ENCODE measurements around the gene IMMP2L.

Gene IMMP2L

DNA sequence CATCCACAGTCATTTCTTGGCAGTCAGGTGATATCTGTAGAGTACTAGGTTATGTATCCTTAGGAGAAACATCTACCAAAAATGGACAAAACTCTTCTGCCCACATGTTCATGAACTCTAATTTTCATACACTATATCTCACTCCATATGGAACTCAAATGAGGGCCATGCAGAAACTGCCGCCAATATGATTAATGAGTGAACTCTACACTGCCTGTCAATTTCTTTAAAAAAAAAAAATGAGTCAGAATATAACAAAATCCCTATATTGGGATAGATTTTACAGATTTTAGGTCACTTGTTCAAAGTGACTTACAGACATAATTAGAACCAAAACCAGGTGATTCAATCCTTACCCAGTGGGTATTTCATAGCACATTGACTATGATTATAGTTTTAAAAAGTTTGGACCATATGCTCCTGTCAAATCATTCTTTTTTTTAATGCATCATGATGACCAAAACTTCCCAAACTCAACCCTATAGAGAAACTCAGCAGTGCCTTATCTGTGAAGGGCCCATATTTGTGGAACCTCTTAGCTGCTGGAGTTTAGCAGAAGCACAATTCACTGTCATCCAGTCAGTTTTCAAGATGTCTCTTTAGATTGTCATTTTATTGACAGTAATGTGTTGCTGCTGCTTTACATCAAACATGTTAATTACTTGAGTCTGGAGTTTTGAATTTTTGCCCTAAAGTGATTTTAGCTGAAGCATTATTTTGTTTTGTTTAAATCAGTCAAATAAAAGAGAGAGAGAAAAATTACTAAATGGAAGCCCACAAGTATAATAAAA lies 460.2 kb downstream of the IMMP2L start:
- DNase-seq (ENCODE audit: low read depth), result no peak

DNA sequence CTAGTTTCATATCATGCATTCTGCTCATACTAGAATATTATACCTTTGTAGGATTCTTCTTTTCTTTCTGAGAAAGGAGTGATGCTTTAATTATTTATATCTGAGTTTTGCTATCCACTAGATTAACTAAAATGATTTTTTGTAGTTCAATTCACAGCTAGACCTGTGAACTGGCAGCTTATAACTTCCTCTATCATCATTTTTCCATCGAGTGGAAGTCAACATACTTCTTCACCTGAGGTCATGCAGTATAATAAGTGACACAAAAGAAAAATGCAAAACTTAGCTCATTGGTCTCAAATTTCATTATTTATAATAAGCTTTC lies 463.4 kb downstream of the IMMP2L start:
- no peak for DNase-seq (ENCODE audit: low read depth)

DNA sequence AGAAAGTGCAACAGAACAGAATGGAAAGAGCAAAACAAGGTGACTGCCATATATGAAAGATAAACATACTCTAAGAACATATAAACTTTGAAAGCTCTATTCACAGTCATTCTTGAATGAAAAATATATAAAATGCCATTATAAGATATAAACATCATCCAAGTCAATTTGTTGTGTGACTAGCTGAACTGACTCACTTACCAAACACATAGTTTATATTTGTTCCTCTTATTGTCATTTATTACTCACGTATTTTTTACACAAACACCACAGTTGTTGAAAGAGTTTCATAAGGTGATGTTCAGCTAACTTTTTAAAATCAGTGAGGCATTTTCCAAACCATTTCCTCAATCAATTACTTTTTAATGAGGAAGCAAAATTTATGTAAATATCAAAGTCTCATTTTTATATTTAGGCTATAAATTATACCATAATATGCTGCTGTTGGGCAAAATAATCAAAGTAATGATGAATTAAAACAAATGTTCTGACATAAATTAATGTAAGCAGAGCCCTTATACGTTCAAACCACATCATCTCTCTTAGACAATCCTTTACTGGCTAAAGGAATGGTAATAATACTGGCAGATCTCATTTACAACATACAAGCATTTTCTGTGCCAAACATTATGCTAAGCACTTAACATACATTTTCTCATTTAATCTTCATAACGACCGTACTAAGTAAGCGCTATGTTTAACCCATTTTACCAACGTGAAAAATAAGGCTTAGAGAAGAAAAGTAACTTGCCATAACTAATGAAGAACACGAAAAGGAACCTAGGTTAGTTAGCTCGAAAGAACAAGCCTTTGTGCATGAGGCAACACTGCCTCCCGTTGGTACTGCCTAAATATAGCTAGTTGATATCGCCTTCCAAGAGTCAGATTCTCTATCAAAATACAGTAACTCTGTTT lies 464.0 kb downstream of the IMMP2L start:
- peak; percentile 51 for DNase-seq (ENCODE audit: low read depth)

DNA sequence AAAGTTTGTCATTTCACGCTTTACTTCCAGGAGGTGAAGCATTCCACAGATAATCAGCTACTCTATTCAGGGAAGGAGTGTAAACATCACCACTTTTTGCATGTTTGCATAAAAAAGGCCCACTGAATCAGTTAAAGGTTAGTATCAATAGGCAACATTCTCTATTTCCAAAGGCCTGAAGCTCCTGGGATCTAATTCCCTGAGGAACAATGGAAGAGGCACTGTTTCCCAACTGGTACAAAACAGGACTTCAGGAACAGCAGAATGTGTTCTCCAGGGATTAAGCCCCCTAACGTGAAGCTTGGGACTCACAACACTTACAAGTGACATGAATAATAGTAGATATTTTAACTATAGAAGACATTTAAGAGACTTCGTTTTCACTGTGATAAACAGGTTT lies 465.3 kb downstream of the IMMP2L start:
- DNase-seq (ENCODE audit: low read depth), result no peak

DNA sequence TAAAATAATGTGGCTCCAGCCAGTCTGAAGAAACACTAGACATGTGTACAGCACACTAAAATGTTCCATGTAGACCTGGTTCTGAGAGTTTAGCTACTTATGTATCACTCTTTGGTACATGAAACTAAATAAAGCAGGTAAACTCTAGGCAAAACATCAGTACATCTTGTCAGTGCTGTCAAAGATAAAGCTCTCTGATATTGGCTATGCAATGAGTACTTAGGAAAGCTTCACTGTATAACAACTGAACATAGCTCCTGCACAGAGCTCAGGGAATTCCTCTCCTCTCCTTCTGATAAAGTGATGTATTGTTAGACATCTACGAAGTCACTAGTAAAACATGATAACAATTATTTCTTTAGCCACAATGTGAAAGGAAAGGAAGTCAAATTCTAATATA lies 467.9 kb downstream of the IMMP2L start:
- no peak for DNase-seq (ENCODE audit: low read depth)

DNA sequence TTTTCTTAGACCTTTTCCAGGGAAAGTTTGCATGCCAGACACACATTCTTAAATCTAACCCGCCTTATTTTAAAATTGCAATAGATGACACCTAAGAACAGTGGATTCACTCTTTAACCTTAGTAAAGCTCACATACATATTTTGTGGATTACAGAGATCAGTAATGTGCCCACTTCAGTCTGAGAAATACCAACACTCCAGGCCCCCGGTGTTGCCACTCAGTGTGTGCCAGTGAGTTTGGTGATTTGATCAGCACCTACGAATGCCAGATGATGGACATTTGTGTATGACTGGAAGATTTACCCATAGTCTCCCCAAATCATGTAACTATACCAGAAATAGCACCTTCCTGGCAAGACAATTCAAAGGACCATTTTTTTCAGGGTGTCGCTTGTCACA lies 468.8 kb downstream of the IMMP2L start:
- DNase-seq (ENCODE audit: low read depth), result no peak

DNA sequence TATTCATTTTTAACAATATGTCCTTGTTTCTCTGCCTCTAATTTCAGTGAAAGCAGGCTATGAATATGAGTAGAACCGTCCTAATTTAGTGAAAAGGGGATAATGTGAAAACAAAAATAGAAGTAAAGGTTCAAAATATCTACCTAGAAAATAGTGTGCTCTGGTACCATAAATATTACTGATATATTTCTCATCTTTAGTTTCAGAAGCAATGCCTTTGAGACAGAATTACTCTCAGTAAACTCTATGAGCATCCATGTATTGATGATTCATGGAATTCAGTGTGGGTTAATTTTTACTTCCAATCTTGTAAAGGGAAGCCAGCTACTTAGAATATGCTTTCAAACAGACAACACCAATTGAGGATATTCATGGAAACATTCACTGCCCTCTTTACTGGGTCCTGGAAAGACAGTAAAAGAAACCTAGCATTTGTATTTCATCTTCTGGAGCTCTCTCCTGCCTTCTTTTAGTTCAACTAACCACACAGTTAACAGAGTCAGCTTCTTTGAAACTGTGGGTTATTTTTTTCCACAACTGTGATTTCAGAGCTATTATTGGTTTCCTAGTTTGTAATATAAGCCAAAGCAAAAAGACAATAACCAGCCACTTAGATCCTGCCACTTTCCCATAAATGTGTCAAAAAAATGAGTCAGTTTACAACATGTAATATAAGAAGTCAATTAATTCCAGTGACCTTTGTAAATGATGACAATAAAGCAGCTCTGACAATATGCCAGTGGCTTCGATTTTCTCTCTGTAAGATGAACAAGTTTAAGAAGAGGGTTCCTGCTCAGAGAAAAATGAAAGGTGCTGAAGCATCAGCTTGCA lies 469.7 kb downstream of the IMMP2L start:
- DNase-seq (ENCODE audit: low read depth), result no peak

DNA sequence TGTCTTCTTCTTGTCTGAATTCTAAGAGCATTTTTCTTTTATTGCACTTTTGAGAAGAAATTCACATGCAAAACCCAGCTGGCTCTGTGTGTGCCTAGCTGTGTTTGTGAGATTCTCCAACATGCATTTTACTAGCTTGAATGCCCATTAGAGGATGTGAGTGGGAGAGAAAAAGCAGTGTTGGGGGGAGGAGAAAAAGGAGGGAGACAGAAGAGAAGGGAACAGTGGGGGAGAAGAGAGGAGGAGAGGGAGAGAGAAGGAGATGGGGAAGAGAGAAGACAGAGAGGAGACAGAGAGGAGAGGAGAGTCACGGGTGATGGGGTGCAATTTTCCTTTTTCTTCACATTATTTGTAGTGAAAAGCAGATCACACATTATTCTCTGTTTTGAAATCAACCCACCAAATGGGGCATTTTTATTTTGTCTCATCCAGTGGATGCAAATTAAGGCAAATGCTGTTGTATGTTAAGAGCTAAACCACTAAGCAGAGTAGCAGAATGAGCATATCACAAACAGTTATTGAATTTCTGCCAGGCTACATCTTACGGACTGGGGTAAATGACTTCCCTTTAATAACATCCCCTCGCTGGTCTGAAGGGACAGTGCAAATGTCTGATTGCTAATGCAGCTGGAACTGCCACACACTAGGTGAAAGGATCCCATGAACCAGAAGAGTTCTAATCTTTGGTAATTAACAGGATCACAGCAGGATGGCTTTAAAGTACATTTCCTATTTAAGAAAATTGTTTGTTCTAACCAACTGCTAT lies 470.5 kb downstream of the IMMP2L start:
- no peak for DNase-seq (ENCODE audit: low read depth)

DNA sequence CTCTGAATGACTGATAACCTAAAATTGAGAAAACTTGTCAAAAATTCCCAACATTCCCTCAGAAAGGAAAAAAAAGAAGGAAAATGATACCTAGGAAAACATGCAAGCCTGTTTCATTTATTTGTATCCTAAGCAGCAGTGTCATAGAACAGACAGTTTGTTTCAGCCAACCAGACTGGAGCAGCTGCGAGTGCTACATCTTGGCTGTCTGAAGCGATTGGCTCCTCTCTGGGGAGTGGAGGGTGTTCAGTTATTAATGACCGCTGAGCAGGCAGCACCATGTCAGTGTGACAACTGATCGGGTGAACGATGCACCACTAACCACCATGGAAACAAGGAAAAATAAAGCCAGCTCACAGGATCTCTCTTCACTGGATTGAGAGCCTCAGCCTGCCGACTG lies 471.4 kb downstream of the IMMP2L start, which contains the start of gene LRRN3:
Gene LRRN3 (plus strand): TSS at position 282 of the 400 bp plus-strand sequence. CDS start 31,646 bp downstream, outside the sequence.
- DNase-seq (ENCODE audit: low read depth), result peak; percentile 42

DNA sequence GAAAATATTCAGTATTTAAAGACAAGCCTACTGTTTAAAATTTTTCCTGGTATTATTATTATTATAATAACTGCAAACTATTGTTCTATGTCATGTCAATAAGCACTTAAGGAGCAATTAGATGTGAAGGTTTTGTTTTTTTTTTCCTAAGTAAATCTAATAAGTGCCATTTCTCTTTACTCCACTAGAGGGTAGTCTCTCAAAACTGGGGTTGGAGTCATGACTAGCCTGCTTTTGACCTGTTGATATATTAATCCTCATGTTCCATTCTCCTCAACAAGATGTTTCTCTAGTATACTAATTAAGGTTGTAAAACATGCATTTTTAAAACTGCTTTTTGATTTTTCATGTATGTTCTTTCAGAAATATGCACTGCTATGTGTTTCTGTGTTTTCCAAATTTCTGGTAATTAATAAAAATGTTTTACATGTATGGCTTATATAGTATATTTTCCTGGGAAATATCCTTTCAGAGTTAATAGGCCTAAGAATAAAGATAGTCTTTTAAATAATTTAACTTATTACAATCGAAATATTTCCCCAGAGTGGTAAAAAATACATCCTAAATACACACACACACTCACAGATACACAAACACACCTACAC lies 472.4 kb downstream of the IMMP2L start:
- no peak for DNase-seq (ENCODE audit: low read depth)

DNA sequence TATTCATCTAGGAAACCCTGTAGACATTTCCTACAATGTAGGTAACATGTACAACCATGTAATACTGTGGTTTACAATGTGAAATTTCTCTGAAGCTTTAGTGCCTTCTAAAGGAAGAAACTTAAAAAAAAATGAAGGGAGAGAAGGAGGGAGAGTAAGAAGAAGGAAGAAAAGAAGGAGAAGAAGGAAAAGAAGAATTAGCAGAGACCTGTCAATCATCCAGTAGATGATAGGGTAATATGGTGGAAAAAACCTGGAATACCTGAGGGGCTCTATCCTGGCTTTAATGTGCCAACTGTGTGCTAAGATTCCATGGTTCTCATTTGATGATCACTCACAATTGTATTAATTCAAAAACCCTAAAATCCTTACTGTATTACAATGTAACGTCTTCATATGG lies 474.0 kb downstream of the IMMP2L start:
- DNase-seq (ENCODE audit: low read depth), result no peak

DNA sequence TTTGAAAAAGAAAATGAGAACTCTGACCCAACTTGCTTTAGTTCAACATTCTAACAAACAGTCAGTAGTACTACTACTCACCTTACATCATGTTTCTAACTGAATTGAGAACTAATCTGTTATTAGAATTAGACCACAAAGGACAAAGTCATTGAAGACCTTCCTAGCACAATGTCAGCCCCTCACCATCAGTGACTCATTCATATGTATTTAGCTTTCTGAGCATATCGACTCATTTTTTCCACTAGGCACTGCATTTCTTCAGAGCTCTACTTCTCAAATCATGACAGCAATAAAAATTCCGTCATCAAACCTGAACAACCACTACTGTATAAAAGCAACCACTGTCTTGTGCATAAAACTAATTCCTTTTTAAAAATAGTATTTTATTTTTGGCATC lies 475.8 kb downstream of the IMMP2L start:
- no peak for DNase-seq (ENCODE audit: low read depth)

DNA sequence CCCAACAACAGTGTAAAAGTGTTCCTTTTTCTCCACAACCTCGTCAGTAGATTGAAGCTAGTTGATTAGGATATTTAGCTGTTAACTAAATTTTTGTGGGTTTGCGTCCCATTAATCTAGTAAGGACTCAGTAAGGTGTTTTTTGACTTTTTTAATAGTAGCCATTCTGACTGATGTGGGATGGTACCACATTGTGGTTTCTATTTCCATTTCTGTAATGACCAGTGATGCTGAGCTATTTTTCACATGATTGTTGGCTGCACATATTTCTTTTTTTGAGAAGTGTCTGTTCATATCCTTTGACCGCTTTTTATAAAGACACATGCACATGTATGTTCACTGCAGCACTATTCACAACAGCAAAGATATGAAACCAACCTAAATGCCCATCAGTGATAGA lies 476.9 kb downstream of the IMMP2L start:
- no peak for DNase-seq (ENCODE audit: low read depth)

DNA sequence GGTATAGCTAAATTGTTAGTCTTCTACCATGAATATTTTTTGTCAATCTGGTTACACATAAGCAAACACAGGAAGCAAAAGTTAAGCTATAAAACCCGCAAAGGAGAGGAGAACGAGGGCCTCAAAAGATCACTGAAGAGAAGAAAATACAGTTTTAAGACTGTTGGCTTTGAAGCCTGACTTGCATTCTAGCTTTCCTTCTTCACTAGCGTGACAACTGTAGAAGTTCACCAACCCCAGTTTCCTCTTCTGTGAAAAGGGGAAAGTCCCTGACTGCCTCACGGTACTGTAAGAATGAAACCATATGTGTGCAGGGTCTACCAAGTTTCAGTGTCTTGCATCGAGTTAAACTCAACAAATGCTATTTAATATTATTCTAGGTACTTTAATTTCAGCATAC lies 478.9 kb downstream of the IMMP2L start:
- DNase-seq (ENCODE audit: low read depth), result peak; percentile 53

DNA sequence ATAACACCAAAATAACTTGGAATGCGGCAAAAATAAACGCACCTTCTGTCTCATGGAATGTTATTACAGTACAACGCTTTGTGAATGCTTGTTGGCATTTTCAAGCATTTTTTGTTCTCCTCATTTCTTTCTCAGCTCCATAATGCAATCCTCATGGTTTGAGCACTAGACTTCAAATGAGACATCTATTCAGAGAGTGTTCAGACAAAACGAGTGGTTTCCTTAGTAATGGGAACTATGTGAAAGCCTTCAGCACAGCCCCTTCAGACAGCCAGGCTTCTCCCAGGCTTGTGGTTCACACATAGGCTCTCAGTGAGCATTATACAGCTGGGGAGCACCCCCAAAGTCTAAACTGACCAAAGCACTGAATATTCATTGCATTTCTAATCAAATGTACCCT lies 479.9 kb downstream of the IMMP2L start:
- DNase-seq (ENCODE audit: low read depth), result no peak

DNA sequence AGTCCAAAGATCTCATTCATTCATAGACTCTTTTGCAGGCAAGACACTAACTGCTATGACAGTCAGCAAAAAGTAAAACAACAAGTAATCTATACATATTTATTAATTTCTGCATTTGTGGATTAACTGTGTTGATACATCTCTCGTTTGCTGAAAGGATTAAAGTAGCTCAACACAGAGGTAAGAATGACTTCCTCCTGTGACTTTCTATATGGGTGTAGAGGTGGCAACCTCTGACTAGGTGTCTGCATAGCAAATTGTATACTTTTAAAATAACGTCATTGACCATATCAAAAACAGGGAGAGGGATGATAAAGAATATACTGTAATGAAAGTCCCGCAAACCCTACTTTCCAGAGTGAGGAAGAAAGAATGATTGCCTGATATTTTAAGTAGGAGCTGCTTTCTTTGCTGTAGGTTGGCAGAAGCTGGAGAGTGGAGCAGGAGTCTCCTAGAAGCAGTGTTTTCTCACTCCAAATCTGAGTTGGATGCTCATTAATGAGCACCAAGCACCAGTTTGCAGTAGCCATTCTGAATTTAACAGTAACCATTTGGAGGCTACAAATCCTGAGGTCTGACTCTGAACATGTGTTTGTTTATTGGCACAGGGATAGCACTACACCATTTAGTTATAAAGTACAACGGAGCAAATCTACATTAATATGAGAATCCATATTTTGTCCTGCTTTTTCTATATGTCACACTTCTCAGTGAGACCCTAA lies 480.6 kb downstream of the IMMP2L start:
- DNase-seq (ENCODE audit: low read depth), result no peak

DNA sequence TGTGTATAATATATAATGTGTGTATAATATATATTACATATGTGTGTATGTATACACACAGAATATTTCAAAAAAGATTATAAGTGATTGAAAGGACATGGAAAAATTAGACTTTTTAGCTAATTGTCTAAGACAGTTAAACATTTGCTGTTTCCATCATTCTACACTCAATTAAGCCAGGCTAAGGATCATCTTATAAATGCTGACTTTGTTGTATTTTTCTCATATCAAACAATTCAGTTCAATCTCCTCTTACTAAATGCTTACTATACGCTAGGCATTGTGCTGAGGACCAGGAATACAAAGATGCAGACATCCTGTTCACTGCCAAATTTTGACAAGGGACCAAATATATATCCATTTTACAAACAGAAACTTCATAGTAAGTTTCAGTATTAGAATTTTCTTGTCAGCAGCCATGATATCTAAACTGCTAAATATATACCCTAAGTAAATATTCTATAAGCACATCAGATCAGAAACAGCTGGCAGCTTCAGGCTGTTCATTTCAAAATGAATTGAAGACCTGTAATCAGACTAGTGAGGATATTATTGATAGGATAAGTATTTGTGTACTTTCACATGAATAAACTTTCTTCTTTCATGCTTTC lies 481.7 kb downstream of the IMMP2L start:
- DNase-seq (ENCODE audit: low read depth), result no peak

DNA sequence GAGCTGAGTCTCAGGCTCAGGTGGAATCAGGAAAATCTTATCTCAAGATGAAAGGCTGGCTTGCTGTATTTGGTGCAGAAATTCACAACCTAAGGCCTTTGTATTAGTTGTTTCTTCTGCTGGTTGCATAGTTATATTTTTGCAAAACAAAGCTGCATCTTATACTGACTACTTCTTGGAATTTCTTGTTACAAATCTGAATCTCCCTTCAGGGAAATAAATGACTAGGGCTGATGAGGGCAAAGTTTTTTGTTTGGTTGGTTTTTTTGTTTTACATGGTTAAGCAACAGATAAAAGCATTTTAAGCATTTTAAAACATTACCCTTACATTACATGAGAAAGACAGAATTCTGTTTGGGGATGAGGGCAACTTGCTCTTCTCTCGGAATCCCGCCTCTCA lies 485.3 kb downstream of the IMMP2L start:
- DNase-seq (ENCODE audit: low read depth), result no peak

DNA sequence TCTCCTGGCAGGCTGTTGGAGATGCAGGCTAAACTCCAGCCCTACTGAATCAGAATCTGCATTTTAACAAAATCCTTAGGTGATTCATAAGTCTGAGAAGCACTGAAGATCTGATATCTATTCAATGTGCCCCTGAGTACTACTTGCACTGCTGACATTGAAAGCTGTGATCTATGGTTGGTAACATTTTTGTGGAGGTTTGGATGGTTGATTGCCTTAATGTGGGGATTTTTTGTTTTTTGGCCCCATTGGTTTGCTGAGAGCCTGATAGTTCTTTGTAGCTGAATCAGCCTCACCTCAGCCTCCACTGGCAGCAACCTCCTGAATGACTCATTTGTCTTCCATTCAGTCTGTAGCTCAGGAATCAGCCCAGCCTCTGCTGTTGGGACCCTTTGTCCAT lies 486.1 kb downstream of the IMMP2L start:
- peak; percentile 33 for DNase-seq (ENCODE audit: low read depth)

DNA sequence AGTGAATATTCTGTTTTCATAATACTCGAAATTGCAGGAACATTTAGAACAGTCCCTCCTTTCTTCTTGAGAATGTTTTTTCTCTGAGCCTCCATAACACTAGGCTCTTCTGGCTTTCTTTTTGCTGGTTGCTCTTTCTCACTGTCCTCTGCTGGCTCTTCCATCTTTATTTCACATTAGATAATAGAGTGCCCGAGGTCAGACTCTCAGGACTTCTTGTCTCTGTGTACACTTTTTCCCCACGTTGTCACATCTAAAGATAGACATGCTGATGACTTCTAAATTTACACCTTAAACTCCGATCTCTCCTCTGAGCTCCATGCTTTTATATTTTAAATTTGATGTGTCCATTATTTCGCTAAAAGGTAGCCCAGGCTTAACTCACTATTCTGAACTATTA lies 486.8 kb downstream of the IMMP2L start:
- no peak for DNase-seq (ENCODE audit: low read depth)
